Activated gamma-delta T cell (primary cell): ENCODE results near the gene STRAP.
A peak's percentile ranks its signal among the peaks of the same experiment; 100 is the strongest.

Experiments used
- DNase-seq: peaks from one replicate; lab custom pipeline; 2025; lab: John Stamatoyannopoulos, UW
- total RNA-seq, 2 donors: gene quantifications; one replicate each; lab custom pipeline; 2026; lab: John Stamatoyannopoulos, UW

STRAP gene
- 55.4 to 58.4 reads per million in 2 donors for total RNA-seq

GRCh38 chr12:15882118-15882971, at the start of gene STRAP:
STRAP (plus strand) TSS chr12:15882387; CDS start chr12:15882708, 321 bp downstream.
- DNase-seq: peak; percentile 82

- DNase-seq: no peak
Observed at GRCh38 chr12:15834575-15834974, 47.6 kb upstream of the STRAP start.

GRCh38 chr12:15837141-15837790, 44.9 kb upstream of the STRAP start:
- no peak for DNase-seq

GRCh38 chr12:15839041-15839440, 43.1 kb upstream of the STRAP start:
- DNase-seq: no peak

GRCh38 chr12:15839682-15840081, 42.5 kb upstream of the STRAP start:
- no peak for DNase-seq

GRCh38 chr12:15842108-15842507, 40.1 kb upstream of the STRAP start:
- DNase-seq: no peak

- no peak for DNase-seq
Observed at GRCh38 chr12:15846887-15847286, 35.3 kb upstream of the STRAP start.

GRCh38 chr12:15848606-15849005, 33.6 kb upstream of the STRAP start:
- no peak for DNase-seq

- DNase-seq: no peak
Observed at GRCh38 chr12:15851045-15851620, 31.1 kb upstream of the STRAP start.

- no peak for DNase-seq
Observed at GRCh38 chr12:15851919-15852318, 30.3 kb upstream of the STRAP start.

GRCh38 chr12:15852383-15852782, 29.8 kb upstream of the STRAP start:
- no peak for DNase-seq

GRCh38 chr12:15853877-15854276, 28.3 kb upstream of the STRAP start:
- DNase-seq: no peak

- no peak for DNase-seq
Observed at GRCh38 chr12:15854916-15855315, 27.3 kb upstream of the STRAP start.

- DNase-seq: no peak
Observed at GRCh38 chr12:15855646-15856045, 26.5 kb upstream of the STRAP start.

GRCh38 chr12:15856097-15856982, 25.8 kb upstream of the STRAP start:
- DNase-seq: no peak

- DNase-seq: no peak
Observed at GRCh38 chr12:15858353-15858752, 23.8 kb upstream of the STRAP start.

GRCh38 chr12:15859116-15859515, 23.1 kb upstream of the STRAP start:
- DNase-seq: no peak

- no peak for DNase-seq
Observed at GRCh38 chr12:15861404-15861803, 20.8 kb upstream of the STRAP start.

- DNase-seq: no peak
Observed at GRCh38 chr12:15862840-15863239, 19.3 kb upstream of the STRAP start.

GRCh38 chr12:15863372-15863771, 18.8 kb upstream of the STRAP start:
- DNase-seq: no peak

GRCh38 chr12:15863984-15864383, 18.2 kb upstream of the STRAP start:
- DNase-seq: no peak

GRCh38 chr12:15868186-15868585, 14.0 kb upstream of the STRAP start:
- DNase-seq: no peak
